ENCODE data around the gene UNKL.

Gene UNKL

GRCh38 chr16:1367486-1368174, 46.9 kb downstream of the UNKL start:
- TF ChIP-seq CTCF (IDR thresholded peaks at IDR 0.05; ENCODE audit: control extremely low read depth, extremely low read depth, low read depth, missing control alignments), result no peak
- no peak for DNase-seq (ENCODE audit: extremely low spot score)
- ChIA-PET CTCF (interaction anchor here (5.3 kb wide), 1 partner anchor 12 kb away, joined by 56 read pairs; no protein-coding TSS in a partner anchor), POLR2A (interaction anchor here (0.6 kb wide), 1 partner anchor 55 kb away, joined by 5 read pairs; no protein-coding TSS in a partner anchor)

GRCh38 chr16:1366712-1367299, 47.7 kb downstream of the UNKL start:
- POLR2A ChIA-PET, result no interaction called here
- CTCF ChIA-PET, result interaction anchor here (0.7 to 5.3 kb wide), 2 partner anchors 13 to 339 kb away, joined by 3 to 56 read pairs; partner anchors contain the start of gene MAPK8IP3
- no peak for DNase-seq (ENCODE audit: extremely low spot score)
- no peak for TF ChIP-seq CTCF (IDR thresholded peaks at IDR 0.05; ENCODE audit: control extremely low read depth, extremely low read depth, low read depth, missing control alignments)

GRCh38 chr16:1366060-1366711, 48.3 kb downstream of the UNKL start:
- no peak for TF ChIP-seq CTCF (IDR thresholded peaks at IDR 0.05; ENCODE audit: control extremely low read depth, extremely low read depth, low read depth, missing control alignments)
- ChIA-PET CTCF (interaction anchor here (0.7 to 5.3 kb wide), 3 partner anchors 13 to 340 kb away, joined by 3 to 56 read pairs (median 3); partner anchors contain the start of gene MAPK8IP3), POLR2A (no interaction called here)
- no peak for DNase-seq (ENCODE audit: extremely low spot score)

- POLR2A ChIA-PET, result no interaction called here
- no peak for TF ChIP-seq CTCF (IDR thresholded peaks at IDR 0.05; ENCODE audit: control extremely low read depth, extremely low read depth, low read depth, missing control alignments)
- CTCF ChIA-PET, result interaction anchor here (0.9 to 5.3 kb wide), 22 partner anchors 10 to 360 kb away, joined by 3 to 56 read pairs (median 5); partner anchors contain the start of genes GNPTG, MAPK8IP3 and TSR3
- no peak for DNase-seq (ENCODE audit: extremely low spot score)
Observed at GRCh38 chr16:1364510-1364909, 50.0 kb downstream of the UNKL start.

- ChIA-PET POLR2A (no interaction called here), CTCF (interaction anchor here (0.6 to 5.3 kb wide), 41 partner anchors 10 to 789 kb away, joined by 3 to 56 read pairs (median 4); partner anchors contain the start of genes GNPTG, TSR3 and UQCC4)
- peak; percentile 87 for DNase-seq (ENCODE audit: extremely low spot score)
- TF ChIP-seq CTCF (IDR thresholded peaks at IDR 0.05; ENCODE audit: control extremely low read depth, extremely low read depth, low read depth, missing control alignments), result peak; percentile 90
Observed at GRCh38 chr16:1363501-1364041, 50.9 kb downstream of the UNKL start.

- CTCF ChIA-PET, result interaction anchor here (0.6 to 5.3 kb wide), 27 partner anchors 9 to 789 kb away, joined by 3 to 56 read pairs (median 4); partner anchors contain the start of genes GNPTG and TSR3
- DNase-seq (ENCODE audit: extremely low spot score), result no peak
- POLR2A ChIA-PET, result no interaction called here
- no peak for TF ChIP-seq CTCF (IDR thresholded peaks at IDR 0.05; ENCODE audit: control extremely low read depth, extremely low read depth, low read depth, missing control alignments)
Observed at GRCh38 chr16:1362807-1363206, 51.7 kb downstream of the UNKL start.

Measured in GM10248 (cell line).